Chondrocyte (in vitro differentiated cells): ENCODE results near the gene GOLGA6C. TPM values are rescaled to one million over a fixed set of nuclear protein-coding genes. Genes with fewer than 3 reads are reported as not detected.
"Not testable (repeated sequence)": the region's sequence is repeated elsewhere in the genome, so short reads cannot be mapped to it uniquely, and the experiment has no call there.

Source experiments
- DNase-seq: peaks from one replicate; pipeline ENCODE4 v3.0.0; 2021; ENCODE audit warnings: mixed read lengths, low spot score
- H3K27ac Mint-ChIP-seq: one replicate; pipeline ENCODE4 v1.8.0; 2021; ENCODE audit warnings: mild to moderate bottlenecking, moderate library complexity, mixed read lengths; ENCODE audit not compliant: unreplicated experiment
- H3K27me3 Mint-ChIP-seq: 2 replicates; pipeline ENCODE4 v1.8.0; 2021; ENCODE audit warnings: low read depth, mixed read lengths
- H3K36me3 Mint-ChIP-seq: 2 replicates; pipeline ENCODE4 v1.8.0; 2021; ENCODE audit warnings: low read depth, mixed read lengths
- H3K4me1 Mint-ChIP-seq: 2 replicates; pipeline ENCODE4 v1.8.0; 2021; ENCODE audit warnings: low read depth, mild to moderate bottlenecking, mixed read lengths
- H3K4me3 Mint-ChIP-seq: one replicate; pipeline ENCODE4 v1.8.0; 2021; ENCODE audit warnings: mild to moderate bottlenecking, moderate library complexity, mixed read lengths; ENCODE audit not compliant: unreplicated experiment
- H3K9me3 Mint-ChIP-seq: 2 replicates; pipeline ENCODE4 v1.8.0; 2021; ENCODE audit warnings: low read depth, mixed read lengths
- CTCF ChIP-seq: fragments of 200-600 bp; sonication (generic); IDR thresholded peaks from 2 replicates; pipeline ENCODE4 v1.5.0; 2021; ENCODE audit warnings: antibody characterized with exemption, mild to moderate bottlenecking, moderate library complexity
- long read RNA-seq: library from polyadenylated mRNA; stranded (forward); transcript quantifications from one replicate; pipeline ENCODE4 v2.0.0, GENCODE V29; 2021
- total RNA-seq: library from RNA; stranded (reverse); gene quantifications from 3 replicates; pipeline ENCODE4 v1.2.1, GENCODE V29; 2021

Gene GOLGA6C
- total RNA-seq = not detected in 3 replicates
- long read RNA-seq = 0 reads

GRCh38 chr15:75258034-75258433 is at the start of gene GOLGA6C:
TSS of gene GOLGA6C (plus strand) at chr15:75258334. CDS start at chr15:75258599, 265 bp downstream.
- H3K27ac Mint-ChIP-seq, H3K36me3 Mint-ChIP-seq, H3K4me3 Mint-ChIP-seq: not testable (repeated sequence)

DNA sequence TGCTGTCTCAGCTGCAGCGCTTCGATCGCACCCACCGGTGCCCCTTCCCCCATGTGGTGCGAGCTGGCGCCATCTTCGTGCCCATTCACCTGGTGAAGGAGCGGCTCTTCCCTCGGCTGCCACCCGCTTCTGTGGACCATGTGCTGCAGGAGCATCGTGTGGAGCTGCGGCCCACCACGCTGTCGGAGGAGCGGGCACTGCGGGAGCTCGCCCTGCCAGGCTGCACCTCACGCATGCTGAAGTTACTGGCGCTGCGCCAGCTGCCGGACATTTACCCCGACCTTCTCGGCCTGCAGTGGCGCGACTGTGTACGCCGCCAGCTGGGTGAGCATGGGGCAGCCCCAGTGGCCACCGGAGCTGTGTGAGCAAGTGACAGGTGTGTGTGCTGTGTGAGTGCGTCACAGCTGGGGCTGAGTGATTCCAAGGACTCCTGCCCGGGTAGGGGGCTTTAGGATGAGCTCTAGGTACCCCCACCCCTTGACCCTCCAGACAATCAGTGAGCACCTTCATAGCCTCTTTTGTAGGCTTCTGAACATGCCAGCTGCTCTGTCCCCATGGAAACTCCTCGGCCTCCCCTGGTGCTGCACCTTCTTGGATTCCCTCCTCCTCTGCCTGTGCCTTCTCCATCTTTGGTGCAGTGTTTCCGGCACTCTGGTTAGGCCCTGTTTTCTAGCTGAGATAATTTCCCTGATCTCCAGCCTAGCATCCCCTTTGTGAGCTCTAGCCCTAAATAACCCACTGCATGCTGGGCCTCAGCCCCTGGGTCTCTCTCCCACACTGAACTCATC is 49.4 kb upstream of the GOLGA6C start:
- Mint-ChIP-seq H3K4me1 (peaks cover 21% of the 10 kb centered on the region), H3K27me3 (no peaks in the 10 kb centered on the region), H3K27ac (no peak overlapping the region), H3K9me3 (no peaks in the 10 kb centered on the region), H3K36me3 (peaks cover 22% of the 10 kb centered on the region), H3K4me3 (no peak overlapping the region)
- no peak for TF ChIP-seq CTCF
- DNase-seq = no peak

More at GRCh38 chr15:75258034-75258433, at the start of gene GOLGA6C:
- H3K4me1 Mint-ChIP-seq, H3K9me3 Mint-ChIP-seq, H3K27me3 Mint-ChIP-seq, DNase-seq: not testable (repeated sequence)

- Mint-ChIP-seq H3K9me3 (no peaks in the 10 kb centered on the region), H3K36me3 (peaks cover 22% of the 10 kb centered on the region), H3K4me1 (peaks cover 15% of the 10 kb centered on the region), H3K27me3 (no peaks in the 10 kb centered on the region), H3K4me3 (no peak overlapping the region), H3K27ac (no peak overlapping the region)
- TF ChIP-seq CTCF = no peak
- DNase-seq = no peak
Observed at GRCh38 chr15:75209289-75209676, 48.9 kb upstream of the GOLGA6C start.

DNA sequence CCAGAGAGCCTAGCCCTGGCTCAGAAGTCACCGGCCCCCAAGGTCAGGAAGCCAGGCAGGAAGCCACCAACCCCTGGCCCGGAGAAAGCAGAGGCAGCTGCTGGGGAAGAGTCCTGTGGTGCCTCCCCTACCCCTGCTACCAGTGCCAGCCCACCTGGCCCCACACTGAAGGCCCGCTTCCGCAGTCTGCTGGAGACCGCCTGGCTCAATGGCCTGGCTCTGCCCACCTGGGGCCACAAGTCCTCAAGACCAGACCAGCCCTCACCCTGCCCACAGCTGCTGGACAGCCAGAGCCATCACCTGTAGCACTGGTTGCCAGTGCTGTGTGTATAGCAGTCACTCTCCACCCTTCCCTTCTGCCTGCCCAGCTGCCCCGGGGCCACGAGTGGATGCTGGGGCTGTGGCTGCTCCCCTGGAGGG is 47.3 kb upstream of the GOLGA6C start:
- H3K27ac Mint-ChIP-seq = no peak overlapping the region
- no peak overlapping the region for H3K4me3 Mint-ChIP-seq
- peaks cover 2% of the 10 kb centered on the region for H3K4me1 Mint-ChIP-seq
- DNase-seq = no peak
- no peak for TF ChIP-seq CTCF
- no peaks in the 10 kb centered on the region for H3K9me3 Mint-ChIP-seq
- peaks cover 22% of the 10 kb centered on the region for H3K36me3 Mint-ChIP-seq
- no peaks in the 10 kb centered on the region for H3K27me3 Mint-ChIP-seq

DNA sequence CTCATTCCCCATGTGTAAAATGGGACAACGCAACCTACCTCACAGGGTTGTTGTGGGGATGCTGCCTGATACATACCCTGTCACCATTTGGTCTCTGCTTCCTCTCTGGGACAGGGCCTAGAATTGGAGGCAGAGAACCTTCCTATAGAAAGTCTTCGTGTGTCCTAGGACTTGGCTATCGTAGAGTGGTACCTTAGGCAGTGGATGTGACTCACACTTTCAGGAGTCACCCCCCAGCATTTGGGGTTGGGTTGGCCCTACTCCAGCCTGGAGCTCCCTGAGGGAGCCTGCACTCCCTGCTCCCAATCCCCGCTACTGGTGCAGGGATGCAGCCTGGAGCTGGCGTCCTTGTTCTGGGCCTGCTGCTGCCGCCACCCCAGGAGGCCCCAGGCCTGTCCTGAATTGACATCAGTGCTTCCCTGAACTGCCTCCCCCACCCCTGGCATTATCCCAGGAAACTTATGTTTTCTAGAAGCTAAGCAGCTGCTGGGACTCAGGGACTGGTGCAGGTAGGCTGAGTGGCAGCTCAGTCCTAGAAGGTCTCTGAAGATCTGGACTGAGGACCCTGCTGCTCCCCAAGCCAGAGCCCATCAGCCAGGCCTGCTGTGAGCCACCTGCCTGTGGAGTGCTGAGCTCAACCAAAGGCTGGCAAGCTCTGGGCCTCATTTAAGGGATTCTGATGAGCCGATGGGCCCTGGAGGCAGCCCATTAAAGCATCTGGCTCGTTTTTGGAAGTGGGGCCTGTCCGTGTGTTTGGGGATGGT is 46.5 kb upstream of the GOLGA6C start:
- DNase-seq = no peak
- TF ChIP-seq CTCF = no peak
- peaks cover 2% of the 10 kb centered on the region for H3K4me1 Mint-ChIP-seq
- H3K27me3 Mint-ChIP-seq = no peaks in the 10 kb centered on the region
- H3K4me3 Mint-ChIP-seq = no peak overlapping the region
- H3K9me3 Mint-ChIP-seq = no peaks in the 10 kb centered on the region
- H3K36me3 Mint-ChIP-seq = peaks cover 22% of the 10 kb centered on the region
- H3K27ac Mint-ChIP-seq = no peak overlapping the region
